Neural cell (in vitro differentiated cells): Measurements from ENCODE around the gene ABRACL. TPM values are rescaled to one million over a fixed set of nuclear protein-coding genes. Genes with fewer than 3 reads are reported as not detected.

Experiments
- H2AFZ ChIP-seq: fragments of 200-600, 300-800 bp; sonication (generic), shearing (Covaris generic); 2 replicates; pipeline ENCODE4 v1.6.0; 2014; ENCODE audit warnings: low read depth, mild to moderate bottlenecking, antibody characterized with exemption, low read length, moderate library complexity
- H3F3A ChIP-seq: fragments of 200-600 bp; shearing (Covaris generic); 2 replicates; pipeline ENCODE4 v1.6.1; 2016; ENCODE audit warnings: mild to moderate bottlenecking, moderate library complexity, mixed read lengths, antibody characterized with exemption, low read length; ENCODE audit not compliant: insufficient read depth, poor library complexity, severe bottlenecking
- H3K27ac ChIP-seq: fragments of 200-600, 300-800 bp; sonication (generic), shearing (Covaris generic); 2 replicates; pipeline ENCODE4 v1.5.1; 2014; ENCODE audit warnings: mild to moderate bottlenecking, low read length, moderate library complexity
- H3K27me3 ChIP-seq: fragments of 300-800, 200-600 bp; sonication (generic), shearing (Covaris generic); 2 replicates; pipeline ENCODE4 v1.6.0; 2014; ENCODE audit warnings: mild to moderate bottlenecking, low read depth, low read length, moderate library complexity; ENCODE audit not compliant: insufficient read depth
- H3K36me3 ChIP-seq: fragments of 300-800, 200-600 bp; sonication (generic), shearing (Covaris generic); 2 replicates; pipeline ENCODE4 v1.5.1; 2014; ENCODE audit warnings: mild to moderate bottlenecking, antibody characterized with exemption, low read length, moderate library complexity; ENCODE audit not compliant: insufficient read depth
- H3K4me2 ChIP-seq: fragments of 300-800, 200-600 bp; sonication (generic), shearing (Covaris generic); 2 replicates; pipeline ENCODE4 v1.6.0; 2014; ENCODE audit warnings: mild to moderate bottlenecking, low read length
- H3K4me3 ChIP-seq: fragments of 300-800, 200-600 bp; sonication (generic), shearing (Covaris generic); 2 replicates; pipeline ENCODE4 v1.5.1; 2014; ENCODE audit warnings: mild to moderate bottlenecking, low read length, moderate library complexity
- H3K79me2 ChIP-seq: fragments of 200-600 bp; shearing (Covaris generic); replicated peaks from 2 replicates; pipeline ENCODE4 v1.6.0; 2014; ENCODE audit warnings: mild to moderate bottlenecking, low read length, moderate library complexity; ENCODE audit not compliant: insufficient read depth
- H3K9ac ChIP-seq: fragments of 300-800, 200-600 bp; sonication (generic), shearing (Covaris generic); 2 replicates; pipeline ENCODE4 v1.6.1; 2016; ENCODE audit warnings: mild to moderate bottlenecking, low read length, mixed read lengths
- H3K9me2 ChIP-seq: fragments of 200-600 bp; shearing (Covaris generic); 2 replicates; pipeline ENCODE4 v1.6.1; 2016; ENCODE audit warnings: mild to moderate bottlenecking, low read length, mixed read lengths; ENCODE audit not compliant: insufficient read depth
- H3K9me3 ChIP-seq: fragments of 200-600, 300-800 bp; sonication (generic), shearing (Covaris generic); 2 replicates; pipeline ENCODE4 v1.6.1; 2016; ENCODE audit warnings: mild to moderate bottlenecking, mixed run types, low read length, moderate library complexity, mixed read lengths
- H4K20me1 ChIP-seq: fragments of 200-600 bp; shearing (Covaris generic); 2 replicates; pipeline ENCODE4 v1.6.1; 2016; ENCODE audit warnings: mild to moderate bottlenecking, mixed run types; ENCODE audit not compliant: insufficient read depth
- EP300 ChIP-seq: fragments of 450-650 bp; conservative IDR thresholded peaks from 2 replicates; pipeline ENCODE4 v1.6.1; 2014; ENCODE audit warnings: antibody characterized with exemption, mild to moderate bottlenecking, moderate library complexity; ENCODE audit not compliant: poor library complexity, severe bottlenecking
- EZH2 ChIP-seq: fragments of 200-600, 300-800 bp; shearing (Covaris generic), sonication (generic); IDR thresholded peaks from 2 replicates; pipeline ENCODE4 v1.6.1; 2014; ENCODE audit warnings: antibody characterized with exemption, low read length, borderline replicate concordance, mild to moderate bottlenecking; ENCODE audit not compliant: insufficient read depth, poor library complexity, severe bottlenecking
- MXI1 ChIP-seq: fragments of 450-650 bp; conservative IDR thresholded peaks from 2 replicates; pipeline ENCODE4 v1.6.1; 2014; ENCODE audit warnings: antibody characterized with exemption, mild to moderate bottlenecking; ENCODE audit not compliant: poor library complexity, severe bottlenecking
- POLR2AphosphoS5 ChIP-seq: IDR thresholded peaks from 2 replicates; pipeline ENCODE4 v1.6.1; 2012
- RAD21 ChIP-seq: fragments of 450-650 bp; conservative IDR thresholded peaks from 2 replicates; pipeline ENCODE4 v1.6.1; 2014; ENCODE audit warnings: antibody characterized with exemption, mild to moderate bottlenecking, moderate library complexity
- SMC3 ChIP-seq: fragments of 450-650 bp; conservative IDR thresholded peaks from 2 replicates; pipeline ENCODE4 v1.6.1; 2014; ENCODE audit warnings: antibody characterized with exemption, mild to moderate bottlenecking, moderate library complexity; ENCODE audit not compliant: poor library complexity
- TAF1 ChIP-seq: IDR thresholded peaks from 2 replicates; pipeline ENCODE4 v1.6.1; 2012; ENCODE audit warnings: low read depth
- polyA plus RNA-seq: library from polyadenylated mRNA; depleted of rRNA; stranded (reverse); fragments of >200 nt; gene quantifications from 2 replicates; pipeline ENCODE4 v1.2.3, GENCODE V29; 2014
- TF ChIP-seq, protein P1 (sequence below): fragments of 450-650 bp; IDR thresholded peaks from 2 replicates; pipeline ENCODE4 v1.5.1; 2014; ENCODE audit warnings: antibody characterized with exemption, mild to moderate bottlenecking, moderate library complexity; ENCODE audit not compliant: poor library complexity, severe bottlenecking
- TF ChIP-seq, protein P2 (sequence below): IDR thresholded peaks from 2 replicates; pipeline ENCODE4 v1.6.1; 2012; ENCODE audit warnings: borderline replicate concordance

ABRACL gene
- polyA plus RNA-seq, 1 donor from 2014 or later = 201 TPM

DNA sequence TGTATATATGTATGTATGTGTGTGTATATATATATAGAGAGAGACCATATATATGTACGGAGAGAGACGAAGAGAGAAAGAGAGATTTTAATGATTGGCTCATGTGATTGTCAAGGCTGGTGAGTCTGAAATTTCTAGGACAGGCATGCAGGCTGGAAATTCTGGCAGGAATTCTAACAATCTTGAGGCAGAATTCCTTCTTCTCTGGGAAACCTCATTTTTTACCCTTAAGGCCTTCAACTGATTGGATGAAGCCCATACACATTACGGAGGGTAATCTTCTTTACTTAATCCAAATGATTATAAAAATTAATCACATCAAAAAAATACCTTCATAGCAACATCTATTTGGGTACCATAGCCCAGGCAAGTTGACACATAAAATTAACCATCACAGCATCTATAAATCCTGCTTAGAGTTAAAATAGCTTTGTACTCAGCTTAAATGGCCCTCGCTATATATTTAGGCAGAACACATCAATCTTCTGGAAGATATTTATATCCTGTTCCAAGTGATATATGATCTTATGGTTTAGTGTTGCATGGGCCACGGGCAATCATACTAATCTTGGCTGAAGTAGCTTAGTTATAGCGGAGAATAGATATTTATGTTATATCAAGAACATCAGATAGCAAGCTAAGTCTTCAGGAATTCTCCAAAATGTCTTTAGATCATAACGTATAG, 36.6 kb downstream of the ABRACL start:
- Histone ChIP-seq H2AFZ (no peak overlapping the region), H3K79me2 (no peaks in the 10 kb centered on the region), H3K4me2 (no peak overlapping the region), H3K9me2 (no peaks in the 10 kb centered on the region), H3K9me3 (no peaks in the 10 kb centered on the region), H3K27ac (no peak overlapping the region), H3K9ac (no peak overlapping the region), H3K4me3 (no peak overlapping the region), H4K20me1 (no peaks in the 10 kb centered on the region), H3F3A (no peaks in the 10 kb centered on the region), H3K27me3 (no peaks in the 10 kb centered on the region), H3K36me3 (no peaks in the 10 kb centered on the region)
- TF ChIP-seq SMC3 (no peak), TAF1 (no peak), EZH2 (no peak), EP300 (no peak), POLR2AphosphoS5 (no peak), RAD21 (no peak), MXI1 (no peak)
- TF ChIP-seq, protein P1, sequence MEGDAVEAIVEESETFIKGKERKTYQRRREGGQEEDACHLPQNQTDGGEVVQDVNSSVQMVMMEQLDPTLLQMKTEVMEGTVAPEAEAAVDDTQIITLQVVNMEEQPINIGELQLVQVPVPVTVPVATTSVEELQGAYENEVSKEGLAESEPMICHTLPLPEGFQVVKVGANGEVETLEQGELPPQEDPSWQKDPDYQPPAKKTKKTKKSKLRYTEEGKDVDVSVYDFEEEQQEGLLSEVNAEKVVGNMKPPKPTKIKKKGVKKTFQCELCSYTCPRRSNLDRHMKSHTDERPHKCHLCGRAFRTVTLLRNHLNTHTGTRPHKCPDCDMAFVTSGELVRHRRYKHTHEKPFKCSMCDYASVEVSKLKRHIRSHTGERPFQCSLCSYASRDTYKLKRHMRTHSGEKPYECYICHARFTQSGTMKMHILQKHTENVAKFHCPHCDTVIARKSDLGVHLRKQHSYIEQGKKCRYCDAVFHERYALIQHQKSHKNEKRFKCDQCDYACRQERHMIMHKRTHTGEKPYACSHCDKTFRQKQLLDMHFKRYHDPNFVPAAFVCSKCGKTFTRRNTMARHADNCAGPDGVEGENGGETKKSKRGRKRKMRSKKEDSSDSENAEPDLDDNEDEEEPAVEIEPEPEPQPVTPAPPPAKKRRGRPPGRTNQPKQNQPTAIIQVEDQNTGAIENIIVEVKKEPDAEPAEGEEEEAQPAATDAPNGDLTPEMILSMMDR = no peak
- TF ChIP-seq, protein P2, sequence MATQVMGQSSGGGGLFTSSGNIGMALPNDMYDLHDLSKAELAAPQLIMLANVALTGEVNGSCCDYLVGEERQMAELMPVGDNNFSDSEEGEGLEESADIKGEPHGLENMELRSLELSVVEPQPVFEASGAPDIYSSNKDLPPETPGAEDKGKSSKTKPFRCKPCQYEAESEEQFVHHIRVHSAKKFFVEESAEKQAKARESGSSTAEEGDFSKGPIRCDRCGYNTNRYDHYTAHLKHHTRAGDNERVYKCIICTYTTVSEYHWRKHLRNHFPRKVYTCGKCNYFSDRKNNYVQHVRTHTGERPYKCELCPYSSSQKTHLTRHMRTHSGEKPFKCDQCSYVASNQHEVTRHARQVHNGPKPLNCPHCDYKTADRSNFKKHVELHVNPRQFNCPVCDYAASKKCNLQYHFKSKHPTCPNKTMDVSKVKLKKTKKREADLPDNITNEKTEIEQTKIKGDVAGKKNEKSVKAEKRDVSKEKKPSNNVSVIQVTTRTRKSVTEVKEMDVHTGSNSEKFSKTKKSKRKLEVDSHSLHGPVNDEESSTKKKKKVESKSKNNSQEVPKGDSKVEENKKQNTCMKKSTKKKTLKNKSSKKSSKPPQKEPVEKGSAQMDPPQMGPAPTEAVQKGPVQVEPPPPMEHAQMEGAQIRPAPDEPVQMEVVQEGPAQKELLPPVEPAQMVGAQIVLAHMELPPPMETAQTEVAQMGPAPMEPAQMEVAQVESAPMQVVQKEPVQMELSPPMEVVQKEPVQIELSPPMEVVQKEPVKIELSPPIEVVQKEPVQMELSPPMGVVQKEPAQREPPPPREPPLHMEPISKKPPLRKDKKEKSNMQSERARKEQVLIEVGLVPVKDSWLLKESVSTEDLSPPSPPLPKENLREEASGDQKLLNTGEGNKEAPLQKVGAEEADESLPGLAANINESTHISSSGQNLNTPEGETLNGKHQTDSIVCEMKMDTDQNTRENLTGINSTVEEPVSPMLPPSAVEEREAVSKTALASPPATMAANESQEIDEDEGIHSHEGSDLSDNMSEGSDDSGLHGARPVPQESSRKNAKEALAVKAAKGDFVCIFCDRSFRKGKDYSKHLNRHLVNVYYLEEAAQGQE = no peak

DNA sequence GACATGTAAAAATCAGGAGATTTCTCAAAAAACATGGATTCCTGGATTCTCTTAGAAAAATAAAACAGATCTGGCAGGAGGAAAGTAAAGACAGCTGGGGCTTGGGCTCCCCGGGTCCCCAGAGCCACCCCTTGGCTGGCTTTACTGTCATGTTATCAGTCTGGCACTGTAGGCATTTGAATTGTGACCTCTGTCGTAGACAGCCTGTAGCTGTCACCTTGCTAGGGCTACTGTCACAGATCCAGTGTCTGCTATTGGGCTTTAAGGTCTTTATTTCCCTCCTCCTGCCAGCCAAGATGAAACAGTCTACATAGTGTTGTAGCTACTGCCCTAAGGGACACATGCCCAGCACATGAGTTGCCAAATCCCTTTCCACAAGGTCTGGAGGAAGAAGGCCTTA, 37.5 kb downstream of the ABRACL start:
- Histone ChIP-seq H4K20me1 (no peaks in the 10 kb centered on the region), H3K4me3 (no peak overlapping the region), H3K9ac (no peak overlapping the region), H3K27me3 (no peaks in the 10 kb centered on the region), H3K4me2 (no peak overlapping the region), H2AFZ (no peak overlapping the region), H3K9me3 (no peaks in the 10 kb centered on the region), H3K27ac (no peak overlapping the region), H3K79me2 (no peaks in the 10 kb centered on the region), H3K9me2 (no peaks in the 10 kb centered on the region), H3K36me3 (no peaks in the 10 kb centered on the region), H3F3A (no peaks in the 10 kb centered on the region)
- TF ChIP-seq EZH2 (no peak), MXI1 (no peak), EP300 (no peak)
